Stimulated activated CD8-positive, alpha-beta memory T cell treated with anti-CD3 and anti-CD28 coated beads, Interleukin-2, amount 100 ng/mL, for 48 hours (primary cell): ENCODE measurements around the gene ARL13B.

Experiments used
- DNase-seq, 2 donors: peaks; one replicate each; pipeline ENCODE4 v3.0.0-alpha.2; 2020; ENCODE audit warnings: low read depth in 2 of 2

ARL13B gene

GRCh38 chr3:94099311-94099710 is 119.4 kb downstream of the ARL13B start:
- no peak for DNase-seq

- no peak for DNase-seq
Observed at GRCh38 chr3:94101860-94102259, 121.9 kb downstream of the ARL13B start.
